GM18907 (cell line): ENCODE measurements around the gene SIGMAR1.

Experiments used
- ATAC-seq: cut with Tn5 transposase; IDR thresholded peaks from one replicate; pipeline ENCODE4 v1.9.1; 2021; ENCODE audit warnings: mild to moderate bottlenecking, moderate library complexity; ENCODE audit not compliant: unreplicated experiment

SIGMAR1 gene

GRCh38 chr9:34633166-34633565 is 4.4 kb downstream of the SIGMAR1 start:
- ATAC-seq = no peak

DNA sequence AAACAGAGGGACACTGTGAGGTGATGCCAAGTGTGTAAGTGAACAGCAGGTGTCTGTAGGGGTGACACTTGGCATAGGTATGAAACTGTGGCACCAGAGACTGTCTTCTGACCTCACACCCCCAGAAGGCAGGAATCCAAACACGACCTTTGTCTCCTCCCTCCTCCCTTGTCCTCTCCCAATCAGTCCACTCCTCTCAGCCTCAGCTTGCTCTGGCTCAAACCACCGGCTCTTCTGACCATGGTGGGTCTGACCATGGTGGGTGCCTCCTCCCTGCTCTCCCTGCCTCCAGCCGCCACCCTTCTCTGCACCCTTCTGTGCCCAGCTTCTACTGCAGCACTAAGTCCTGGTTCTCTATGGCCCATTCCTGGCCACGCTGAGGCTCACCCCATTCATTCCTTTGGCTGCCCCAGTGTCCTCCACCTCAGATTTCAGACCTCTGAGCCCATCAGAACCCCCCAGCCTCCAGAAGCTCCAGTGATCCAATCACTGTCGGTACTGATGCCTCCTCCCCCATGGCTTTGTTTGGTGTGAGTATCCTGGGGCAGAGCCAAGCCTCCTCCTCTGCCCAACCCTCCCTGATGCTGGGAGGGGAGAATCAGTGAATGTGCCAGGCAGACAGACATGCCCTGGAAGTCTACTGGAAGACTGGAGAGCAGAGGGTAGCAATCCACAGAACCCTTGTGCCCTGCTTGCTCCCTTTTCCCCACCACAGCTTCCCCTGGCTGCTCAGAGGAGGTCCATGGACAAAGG is 7.0 kb downstream of the SIGMAR1 start:
- no peak for ATAC-seq

- no peak for ATAC-seq
Measured at GRCh38 chr9:34629491-34629808, 8.1 kb downstream of the SIGMAR1 start.

DNA sequence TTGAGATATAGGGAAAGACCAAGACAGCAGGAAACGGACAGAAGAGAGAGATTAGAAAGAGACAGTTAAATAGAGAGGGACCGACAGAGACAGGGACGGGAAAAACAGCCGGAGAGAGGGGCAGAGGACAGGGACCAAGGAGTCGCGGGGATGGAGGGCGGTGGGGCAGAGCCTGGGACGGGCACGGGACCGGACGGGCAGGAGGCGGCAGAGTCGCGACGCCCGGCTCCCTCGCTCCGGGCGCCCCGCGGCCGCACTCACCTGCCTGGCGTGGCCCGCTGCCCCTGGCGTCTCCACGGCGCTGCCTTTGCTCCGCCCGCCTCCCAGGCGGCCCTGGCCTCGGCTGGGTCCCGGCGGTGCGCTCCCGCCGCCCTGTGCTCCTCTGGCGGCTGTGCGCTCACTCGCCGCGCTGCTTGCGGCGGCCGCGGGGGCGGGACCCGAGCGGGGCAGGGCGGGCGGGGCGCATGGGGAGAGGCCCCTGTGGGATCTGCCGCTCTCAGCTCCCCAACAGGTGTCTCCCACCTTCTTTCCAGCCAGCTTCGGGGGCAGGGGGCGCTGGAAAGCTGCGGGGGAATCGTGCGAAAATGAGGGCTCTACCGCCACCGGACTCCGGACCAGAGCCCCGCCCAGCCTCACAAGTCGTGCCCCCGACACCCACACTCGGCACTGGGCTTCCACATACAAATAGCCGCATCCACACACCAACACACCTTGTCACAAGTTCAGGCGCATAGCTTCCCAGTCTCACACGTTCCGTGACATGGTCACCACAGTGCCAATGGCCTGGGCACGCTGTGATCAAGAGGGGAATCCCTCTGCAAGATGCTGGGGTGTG is 8.7 kb downstream of the SIGMAR1 start, which contains the start of gene ARID3C:
ARID3C (minus strand) TSS at position 411 of the 835 bp plus-strand sequence. CDS start 1,052 bp downstream, outside the sequence.
- no peak for ATAC-seq

- ATAC-seq = no peak
Measured at GRCh38 chr9:34627716-34628655, 9.6 kb downstream of the SIGMAR1 start.

DNA sequence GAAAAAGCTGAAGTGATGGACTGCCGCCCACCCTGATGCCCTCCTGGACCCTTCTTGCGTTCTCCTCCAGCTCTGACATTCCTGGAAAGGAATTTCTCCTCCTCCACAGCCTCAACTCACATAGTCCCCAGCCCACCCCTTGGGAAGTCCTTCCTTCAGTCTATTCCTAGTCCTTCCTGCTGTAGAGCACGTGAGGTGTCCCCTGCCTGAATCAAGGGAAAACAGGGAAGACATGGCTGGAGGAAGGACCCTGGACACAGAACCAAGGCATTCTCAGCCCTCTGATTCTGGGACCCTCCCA is 12.5 kb downstream of the SIGMAR1 start:
- ATAC-seq = no peak

DNA sequence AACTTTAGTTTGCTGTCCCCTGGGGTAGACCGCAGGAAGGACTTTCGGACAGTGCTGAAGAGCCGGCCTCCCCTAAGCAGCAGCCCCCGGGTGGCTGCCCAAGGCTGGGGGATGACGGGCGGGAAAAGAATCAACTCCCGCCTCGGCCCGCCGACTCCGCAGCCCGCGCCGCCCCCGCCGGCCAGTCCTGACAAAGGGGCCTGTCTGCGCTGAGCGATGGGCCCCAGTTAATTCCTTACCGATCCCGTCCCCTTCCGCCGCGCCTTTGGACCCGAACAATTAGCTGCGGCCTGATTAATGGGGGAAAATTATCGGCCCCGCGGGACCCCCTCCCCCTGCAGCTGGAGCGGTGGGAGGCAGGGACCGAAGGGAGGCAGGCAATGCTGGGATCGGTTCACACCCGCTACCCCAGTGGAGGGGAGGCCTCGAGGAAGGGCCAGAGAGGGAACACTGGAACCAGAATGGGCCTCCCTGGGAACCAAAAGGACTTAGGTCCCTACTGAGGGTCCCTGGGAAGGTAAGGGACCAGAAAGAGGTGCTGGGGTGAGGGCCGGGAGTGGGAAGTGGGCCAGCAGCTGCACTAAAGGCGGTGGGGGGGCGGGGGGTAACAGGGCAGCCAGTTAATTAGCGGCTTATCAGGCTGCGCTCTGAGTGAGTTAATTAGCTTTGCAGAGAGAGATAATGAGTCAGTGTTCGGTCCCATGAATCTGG is 13.0 kb downstream of the SIGMAR1 start:
- ATAC-seq = no peak

DNA sequence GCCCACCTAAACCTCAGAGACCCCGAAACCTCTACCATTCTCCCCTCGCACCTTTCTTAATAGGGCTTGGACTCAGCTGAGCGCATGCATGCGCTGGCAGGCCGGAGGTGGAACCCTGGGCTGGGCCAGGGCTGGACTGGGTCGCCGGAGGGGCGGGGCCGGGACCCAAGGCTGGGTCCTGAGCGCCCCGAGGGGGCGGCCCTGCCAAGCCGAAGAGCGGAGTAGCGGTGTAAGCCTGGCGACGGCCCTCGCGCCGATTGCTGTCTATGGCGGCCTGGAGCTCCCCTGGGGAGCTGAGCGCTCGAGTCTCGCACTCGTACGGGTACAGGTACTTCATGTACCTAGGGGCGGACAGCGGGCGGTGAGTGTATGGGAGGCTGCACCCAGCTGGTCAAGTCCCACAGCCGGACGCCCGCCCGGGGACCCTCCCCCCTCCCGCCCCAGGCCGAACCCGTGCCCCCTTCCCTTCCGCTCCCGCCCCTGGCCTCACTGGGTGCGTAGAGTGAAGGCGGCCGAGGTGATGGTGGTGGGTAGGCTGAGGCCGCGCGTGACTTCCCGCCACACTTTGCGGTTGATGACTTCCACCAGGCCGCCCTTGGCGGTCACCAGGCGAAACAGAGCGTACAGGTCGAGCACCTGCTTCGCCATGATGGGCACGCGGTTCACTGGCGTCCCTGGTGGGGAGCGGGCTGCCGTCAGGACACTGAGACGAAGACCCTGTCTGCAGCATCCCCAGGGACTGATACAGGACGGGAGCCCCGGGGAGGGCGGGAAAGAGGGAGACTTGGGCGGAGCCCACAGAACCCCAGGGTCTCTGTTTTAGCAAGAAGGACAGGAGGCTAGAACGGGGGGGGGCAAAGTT is 14.0 kb downstream of the SIGMAR1 start:
- ATAC-seq = no peak

- peak; percentile 95 for ATAC-seq
Measured at GRCh38 chr9:34620061-34620994, 17.3 kb downstream of the SIGMAR1 start, which contains the start of gene DCTN3. Gene DCTN3, minus strand, starts transcription at chr9:34620495. Its CDS starts 31 bp downstream, at chr9:34620464.

DNA sequence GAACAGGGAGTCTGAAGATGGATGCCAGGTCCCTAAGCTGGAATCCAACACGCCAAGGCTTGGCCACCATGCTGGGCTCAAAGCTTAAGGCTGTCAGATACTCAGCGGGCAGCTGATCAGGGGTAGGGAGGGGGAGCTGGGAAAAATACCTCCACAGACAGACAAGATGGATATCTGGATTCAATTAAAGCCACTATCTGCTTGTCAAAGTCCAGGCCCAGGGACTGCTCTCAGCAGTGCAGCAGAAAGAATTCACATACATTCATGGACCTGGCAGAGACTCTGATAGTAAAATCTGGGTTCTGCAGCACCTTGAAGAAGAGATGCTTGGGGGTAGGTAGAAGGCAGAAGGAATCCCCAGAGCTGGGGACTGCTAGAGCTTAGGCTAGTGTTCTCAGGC is 22.5 kb downstream of the SIGMAR1 start:
- no peak for ATAC-seq

- ATAC-seq = peak; percentile 37
Measured at GRCh38 chr9:34612788-34613390, 24.7 kb downstream of the SIGMAR1 start.

- peak; percentile 77 for ATAC-seq
Measured at GRCh38 chr9:34611811-34612787, 25.5 kb downstream of the SIGMAR1 start, which contains the start of gene RPP25L. Gene RPP25L, minus strand, starts transcription at chr9:34612097. Its CDS starts 801 bp downstream, at chr9:34611296.

DNA sequence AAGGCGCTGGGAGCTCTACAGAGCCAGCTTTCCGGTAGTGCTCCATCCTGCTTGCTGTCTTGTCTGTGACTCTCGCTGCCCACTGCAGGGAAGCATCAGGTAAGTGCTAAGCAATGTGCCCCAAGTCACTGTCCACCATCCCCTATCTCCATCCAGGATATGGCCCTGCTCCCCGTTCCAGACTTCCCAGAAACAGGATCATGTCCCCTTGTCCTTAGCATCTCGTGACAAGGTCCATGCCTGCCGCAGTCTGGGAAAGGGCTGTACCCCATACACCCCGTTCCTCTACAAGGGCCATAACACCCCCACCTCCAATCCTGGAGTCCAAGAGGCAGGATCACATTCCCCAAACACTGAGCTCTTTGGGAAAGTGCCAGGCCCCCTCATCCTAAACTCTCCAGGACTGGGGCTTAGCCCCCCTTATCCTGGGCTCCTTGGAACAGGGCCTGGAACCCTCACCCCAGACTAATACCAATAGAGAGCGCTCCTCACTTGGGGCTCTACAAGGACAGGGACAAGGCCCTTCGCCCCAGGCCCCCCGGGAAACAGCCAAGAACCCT is 26.3 kb downstream of the SIGMAR1 start:
- peak; percentile 5 for ATAC-seq

- ATAC-seq = no peak
Measured at GRCh38 chr9:34610434-34611206, 27.0 kb downstream of the SIGMAR1 start.

DNA sequence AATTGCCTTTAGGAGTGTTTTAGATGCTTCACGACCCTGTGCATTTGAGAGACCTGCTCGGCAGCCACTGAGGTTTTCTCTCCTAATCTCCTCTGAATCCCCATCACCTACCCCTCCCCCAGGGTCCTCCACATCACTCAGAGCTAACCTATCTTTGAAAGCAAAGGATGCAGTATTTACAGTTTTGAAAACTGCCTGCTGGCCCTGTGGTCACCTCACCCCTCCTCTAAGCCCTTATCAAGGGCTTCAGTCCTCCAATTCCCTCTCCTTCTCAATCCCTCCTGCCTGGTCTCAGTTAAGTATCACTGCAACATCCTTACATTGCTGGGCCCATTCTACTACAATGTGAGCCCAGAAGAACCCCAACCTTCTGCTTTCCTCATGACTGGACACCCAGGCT is 30.3 kb downstream of the SIGMAR1 start:
- ATAC-seq = no peak

- no peak for ATAC-seq
Measured at GRCh38 chr9:34606905-34607304, 30.7 kb downstream of the SIGMAR1 start.
